ENCODE data around the gene TMEM202.

- TF ChIP-seq NFIC (IDR thresholded peaks at IDR 0.05) (no peak), TEAD4 (IDR thresholded peaks at IDR 0.05) (no peak)
Measured at GRCh38 chr15:72375501-72375845, 22.6 kb upstream of the TMEM202 start.
